Stimulated activated CD4-positive, alpha-beta T cell treated with anti-CD3 and anti-CD28 coated beads, Interleukin-1b, Interleukin-23, amount 100 ng/mL, for 1 hour (primary cell): ENCODE data around the gene COL25A1.

Source experiments
- DNase-seq, 2 donors: peaks; one replicate each; pipeline ENCODE4 v3.0.0-alpha.2; 2020; ENCODE audit warnings: low read depth in 2 of 2

Gene COL25A1

GRCh38 chr4:109291707-109292238 is 10.7 kb downstream of the COL25A1 start:
- DNase-seq, result no peak

- no peak for DNase-seq
Measured at GRCh38 chr4:109290918-109291317, 11.5 kb downstream of the COL25A1 start.

GRCh38 chr4:109278594-109279031 is 23.8 kb downstream of the COL25A1 start:
- no peak for DNase-seq

- DNase-seq, result no peak
Measured at GRCh38 chr4:109276482-109277095, 25.9 kb downstream of the COL25A1 start.

GRCh38 chr4:109275066-109275745 is 27.3 kb downstream of the COL25A1 start:
- DNase-seq, result no peak

- no peak for DNase-seq
Measured at GRCh38 chr4:109266891-109267290, 35.6 kb downstream of the COL25A1 start.

- DNase-seq, result no peak
Measured at GRCh38 chr4:109266236-109266635, 36.2 kb downstream of the COL25A1 start.

- no peak for DNase-seq
Measured at GRCh38 chr4:109263721-109264120, 38.7 kb downstream of the COL25A1 start.

- no peak for DNase-seq
Measured at GRCh38 chr4:109256818-109257217, 45.6 kb downstream of the COL25A1 start.

- no peak for DNase-seq
Measured at GRCh38 chr4:109254845-109255244, 47.6 kb downstream of the COL25A1 start.

GRCh38 chr4:109251396-109251795 is 51.1 kb downstream of the COL25A1 start:
- DNase-seq, result no peak

- DNase-seq, result no peak
Measured at GRCh38 chr4:109248322-109248900, 54.0 kb downstream of the COL25A1 start.

- no peak for DNase-seq
Measured at GRCh38 chr4:109243871-109244270, 58.6 kb downstream of the COL25A1 start.

- DNase-seq, result no peak
Measured at GRCh38 chr4:109238746-109239145, 63.7 kb downstream of the COL25A1 start.

- no peak for DNase-seq
Measured at GRCh38 chr4:109235683-109236082, 66.8 kb downstream of the COL25A1 start.

- no peak for DNase-seq
Measured at GRCh38 chr4:109234596-109234995, 67.9 kb downstream of the COL25A1 start.

GRCh38 chr4:109233570-109233969 is 68.9 kb downstream of the COL25A1 start:
- no peak for DNase-seq

- no peak for DNase-seq
Measured at GRCh38 chr4:109232681-109233080, 69.8 kb downstream of the COL25A1 start.

GRCh38 chr4:109231331-109231730 is 71.1 kb downstream of the COL25A1 start:
- DNase-seq, result no peak

GRCh38 chr4:109229028-109229427 is 73.4 kb downstream of the COL25A1 start:
- DNase-seq, result no peak

- DNase-seq, result no peak
Measured at GRCh38 chr4:109218288-109218687, 84.2 kb downstream of the COL25A1 start.

- DNase-seq, result no peak
Measured at GRCh38 chr4:109216085-109216696, 86.3 kb downstream of the COL25A1 start.

- no peak for DNase-seq
Measured at GRCh38 chr4:109215506-109215905, 87.0 kb downstream of the COL25A1 start.
